K562 (cell line): Measurements from ENCODE around the gene STING1. TPM values are rescaled to one million over a fixed set of nuclear protein-coding genes. Genes with fewer than 3 reads are reported as not detected.
A peak's percentile ranks its signal among the peaks of the same experiment; 100 is the strongest.

ENCODE experiments used
- ARNT ChIP-seq, 2 experiments: fragments of 450-650 bp; IDR thresholded peaks; 2 replicates each; pipeline ENCODE4 v1.6.1; 2016; ENCODE audit warnings: mild to moderate bottlenecking in 1 of 2
- BRF1 ChIP-seq: IDR thresholded peaks from 3 replicates; pipeline ENCODE4 v1.6.1; 2011; ENCODE audit warnings: borderline replicate concordance, mild to moderate bottlenecking; ENCODE audit not compliant: insufficient read length; ENCODE audit errors: extremely low read depth
- CBFB ChIP-seq: sonication (generic); formaldehyde crosslinking; IDR thresholded peaks from 2 replicates; pipeline ENCODE4 v1.4.0; 2020; ENCODE audit warnings: mild to moderate bottlenecking, missing genetic modification reagents
- ESRRA ChIP-seq: fragments of 450-650 bp; IDR thresholded peaks from 2 replicates; pipeline ENCODE4 v1.6.1; 2014; ENCODE audit warnings: low read depth, mild to moderate bottlenecking, moderate library complexity, borderline replicate concordance
- HDAC6 ChIP-seq: IDR thresholded peaks from 2 replicates; pipeline ENCODE4 v1.6.1; 2012; ENCODE audit warnings: low read depth, mild to moderate bottlenecking, control low read depth, inconsistent platforms, low read length, moderate library complexity
- HINFP ChIP-seq: fragments of 450-650 bp; conservative IDR thresholded peaks from 2 replicates; pipeline ENCODE4 v1.6.1; 2016; ENCODE audit warnings: missing genetic modification characterization, low read depth, mild to moderate bottlenecking, control low read depth, missing compliant biosample characterization
- KDM4B ChIP-seq, 2 experiments: fragments of 450-650 bp in 1 of 2; sonication (generic) in 1 of 2; IDR thresholded peaks; 2 replicates each; pipeline ENCODE4 v1.6.1; 2016 to 2017; ENCODE audit warnings: borderline replicate concordance in 2 of 2, antibody characterized with exemption in 1 of 2, low read depth in 1 of 2, mild to moderate bottlenecking in 1 of 2
- KLF16 ChIP-seq: IDR thresholded peaks from 2 replicates; pipeline ENCODE4 v1.6.1; 2016; ENCODE audit warnings: antibody characterized with exemption
- MEIS2 ChIP-seq: fragments of 450-650 bp; IDR thresholded peaks from 2 replicates; pipeline ENCODE4 v1.6.1; 2014; ENCODE audit warnings: mild to moderate bottlenecking; ENCODE audit not compliant: partially characterized antibody
- MIER1 ChIP-seq: fragments of 450-650 bp; IDR thresholded peaks from 2 replicates; pipeline ENCODE4 v1.6.1; 2016; ENCODE audit warnings: antibody characterized with exemption, mild to moderate bottlenecking, low read depth
- PRDM10 ChIP-seq: fragments of 450-650 bp; IDR thresholded peaks from 2 replicates; pipeline ENCODE4 v1.6.1; 2018; ENCODE audit not compliant: partially characterized antibody
- SMAD4 ChIP-seq: fragments of 250-450 bp; sonication (Bioruptor Pico); conservative IDR thresholded peaks from 2 replicates; pipeline ENCODE4 v1.8.0; 2021; ENCODE audit warnings: inconsistent platforms, mild to moderate bottlenecking, moderate library complexity
- SMARCB1 ChIP-seq: IDR thresholded peaks from 2 replicates; pipeline ENCODE4 v1.6.1; 2011; ENCODE audit warnings: improper control_type of control experiment, low read depth; ENCODE audit not compliant: insufficient read length
- SNIP1 ChIP-seq: fragments of 450-650 bp; IDR thresholded peaks from 2 replicates; pipeline ENCODE4 v1.7.1; 2017; ENCODE audit warnings: low read depth, mild to moderate bottlenecking
- SRSF9 ChIP-seq: fragments of 200-400 bp; formaldehyde crosslinking; IDR thresholded peaks from 2 replicates; pipeline ENCODE4 v1.6.1; 2017; ENCODE audit warnings: low read depth, low read length, borderline replicate concordance
- TCF7 ChIP-seq: sonication (generic); IDR thresholded peaks from 2 replicates; pipeline ENCODE4 v1.6.1; 2016; ENCODE audit warnings: antibody characterized with exemption, borderline replicate concordance
- TCF7L2 ChIP-seq: fragments of 150-350 bp; IDR thresholded peaks from 2 replicates; pipeline ENCODE4 v1.6.1; 2016; ENCODE audit warnings: low read depth, mild to moderate bottlenecking, low read length, moderate library complexity
- U2AF1 ChIP-seq: fragments of 200-400 bp; formaldehyde crosslinking; optimal IDR thresholded peaks from 2 replicates; pipeline ENCODE3; 2017; ENCODE audit warnings: mild to moderate bottlenecking, low read depth, low read length, moderate library complexity
- ZFP1 ChIP-seq: fragments of 450-650 bp; formaldehyde crosslinking; IDR thresholded peaks from 2 replicates; pipeline ENCODE4 v1.4.0; 2020; ENCODE audit warnings: mild to moderate bottlenecking, mixed read lengths
- ZNF121 ChIP-seq: sonication (generic); formaldehyde crosslinking; conservative IDR thresholded peaks from 2 replicates; pipeline ENCODE4 v1.8.0; 2022; ENCODE audit warnings: missing genetic modification reagents
- ZNF124 ChIP-seq: sonication (generic); formaldehyde crosslinking; IDR thresholded peaks from 2 replicates; pipeline ENCODE4 v1.8.1; 2022; ENCODE audit warnings: missing genetic modification reagents
- ZNF282 ChIP-seq: sonication (generic); formaldehyde crosslinking; IDR thresholded peaks from 2 replicates; pipeline ENCODE4 v1.8.1; 2023; ENCODE audit warnings: missing genetic modification reagents
- ZNF347 ChIP-seq: fragments of 450-650 bp; formaldehyde crosslinking; IDR thresholded peaks from 2 replicates; pipeline ENCODE4 v1.4.0; 2020; ENCODE audit warnings: low read depth, mild to moderate bottlenecking, moderate library complexity
- ZNF668 ChIP-seq: fragments of 250-450 bp; sonication (Bioruptor Pico); IDR thresholded peaks from 2 replicates; pipeline ENCODE4 v1.8.0; 2022; ENCODE audit warnings: mild to moderate bottlenecking, inconsistent platforms
- ZZZ3 ChIP-seq: fragments of 450-650 bp; IDR thresholded peaks from 2 replicates; pipeline ENCODE4 v1.6.1; 2016; ENCODE audit warnings: antibody characterized with exemption, mild to moderate bottlenecking, moderate library complexity
- polyA plus RNA-seq, 8 experiments: library from polyadenylated mRNA; depleted of rRNA in 4 of 8; stranded (reverse) in 5 of 8; unstranded in 3 of 8; fragments of >200 nt; fragmentation: Nextera tagmentation in 2 of 8; fragmentation: Illumina TruSeq in 1 of 8; extraction: Ambion mirVana in 2 of 8; extraction: Trizol in 1 of 8; gene quantifications; 2 replicates each; pipeline versions ENCODE4 v1.2.1 to v1.2.3, GENCODE V29; 2011 to 2014; ENCODE audit warnings: inconsistent platforms in 1 of 8, missing spikeins in 1 of 8
- total RNA-seq, 7 experiments: library from RNA; depleted of rRNA in 6 of 7; stranded (reverse); fragments of >200 nt in 6 of 7; fragmentation: Illumina TruSeq in 2 of 7; extraction: Trizol in 2 of 7; gene quantifications; 2 replicates each; pipeline versions ENCODE4 v1.2.1 to v1.2.3, GENCODE V29; 2011 to 2021; ENCODE audit warnings: low replicate concordance in 1 of 7

Gene STING1
- total and polyA plus RNA-seq, 9 of the 15 experiments (the other 6 are each of a cell fraction or from before 2014, with no cell fraction given) = 20.8 to 69.1 (median 44.7) TPM

- TF ChIP-seq ZNF282 (CRISPR knock-in tag) (no peak), PRDM10 (peak; percentile 76), ZNF124 (CRISPR knock-in tag) (no peak), HINFP (tag) (no peak), MIER1 (no peak), ZZZ3 (no peak), SNIP1 (no peak), U2AF1 (no peak), MEIS2 (no peak), SMAD4 (CRISPR knock-in tag) (peak; percentile 70; the same call in 1 of the 2 replicates), TCF7L2 (no peak), BRF1 (no peak), KLF16 (no peak), TCF7 (peak; percentile 15; the same call in 1 of the 2 replicates), ZNF121 (CRISPR knock-in tag) (no peak), SMARCB1 (no peak), CBFB (CRISPR knock-in tag) (peak; percentile 85), SRSF9 (no peak), KDM4B (IDR thresholded peaks at IDR 0.05; ENCODE audit: borderline replicate concordance in 2 of 2, low read depth in 1 of 2) (0 out of 4 replicates have a peak, but pooled peaks of 1 of the 2 experiments have one; percentile 81), ZNF668 (CRISPR knock-in tag) (no peak), ZFP1 (no peak), ESRRA (peak; percentile 96; the same call in 1 of the 2 replicates), ARNT (IDR thresholded peaks at IDR 0.05) (no peak), ZNF347 (CRISPR knock-in tag) (no peak), HDAC6 (no peak)
Measured at GRCh38 chr5:139482050-139482889, at the start of gene STING1 (continued).
